HG03460 (cell line): Measurements from ENCODE around the gene PDE1C.

Source experiments
- ATAC-seq: cut with Tn5 transposase; IDR thresholded peaks from one replicate; pipeline ENCODE4 v1.9.1; 2021; ENCODE audit not compliant: unreplicated experiment

Gene PDE1C

DNA sequence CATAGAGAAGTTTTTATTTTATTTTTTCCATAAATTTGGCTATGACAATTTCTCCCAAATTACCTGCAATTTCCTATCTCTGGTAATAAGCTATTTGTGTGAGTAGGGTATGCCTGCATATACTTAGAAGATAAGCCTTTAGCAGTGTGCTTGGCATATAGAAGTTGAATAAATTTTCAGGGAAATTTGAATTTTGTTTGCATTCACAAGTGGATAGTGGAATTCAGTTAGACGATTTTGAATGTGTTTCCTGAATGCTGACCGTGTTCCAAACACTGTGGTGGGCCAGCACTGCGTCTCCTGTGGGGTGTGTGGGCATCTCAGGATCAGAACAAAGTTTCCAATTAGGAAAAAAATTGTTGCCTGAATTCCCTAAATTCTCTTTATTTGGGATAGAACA lies 283.9 kb downstream of the PDE1C start:
- no peak for ATAC-seq

DNA sequence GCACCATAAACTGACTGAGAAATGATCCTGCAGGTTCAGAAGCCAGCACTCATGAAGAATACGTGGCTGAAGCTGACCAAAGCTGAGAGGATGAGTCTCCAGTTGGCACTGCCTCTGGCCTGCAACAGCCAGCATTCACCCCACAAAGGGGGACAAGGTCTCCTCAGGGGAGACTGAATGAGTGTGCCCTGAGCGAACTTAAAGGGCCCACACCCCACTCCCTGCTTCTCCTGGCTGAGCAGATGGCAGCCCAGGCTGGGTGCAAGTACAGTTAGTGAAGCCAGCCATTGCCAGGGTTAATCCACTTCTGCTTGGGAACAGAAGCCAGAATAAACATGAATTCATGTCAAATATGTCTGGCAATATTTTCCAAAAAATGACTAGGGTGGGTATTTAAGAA lies 285.1 kb downstream of the PDE1C start:
- no peak for ATAC-seq

DNA sequence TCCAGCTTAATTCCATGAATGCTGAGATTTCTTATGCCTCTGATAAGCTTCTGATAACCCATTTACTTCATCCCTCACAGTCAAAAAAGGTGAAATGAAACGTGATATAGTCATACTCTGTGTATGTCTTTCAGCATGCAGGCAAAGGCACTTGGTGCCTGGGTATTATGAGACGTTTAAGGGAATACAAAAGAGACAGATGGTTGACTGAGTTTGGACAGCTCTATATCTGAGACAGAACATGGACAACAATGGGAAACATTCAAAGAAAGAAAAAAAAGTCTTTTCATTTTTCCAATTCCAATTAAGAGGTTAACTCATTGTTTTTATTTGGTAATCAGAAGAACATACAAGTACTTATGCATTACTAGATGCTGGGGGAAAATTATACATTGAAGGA lies 287.0 kb downstream of the PDE1C start:
- ATAC-seq, result no peak

DNA sequence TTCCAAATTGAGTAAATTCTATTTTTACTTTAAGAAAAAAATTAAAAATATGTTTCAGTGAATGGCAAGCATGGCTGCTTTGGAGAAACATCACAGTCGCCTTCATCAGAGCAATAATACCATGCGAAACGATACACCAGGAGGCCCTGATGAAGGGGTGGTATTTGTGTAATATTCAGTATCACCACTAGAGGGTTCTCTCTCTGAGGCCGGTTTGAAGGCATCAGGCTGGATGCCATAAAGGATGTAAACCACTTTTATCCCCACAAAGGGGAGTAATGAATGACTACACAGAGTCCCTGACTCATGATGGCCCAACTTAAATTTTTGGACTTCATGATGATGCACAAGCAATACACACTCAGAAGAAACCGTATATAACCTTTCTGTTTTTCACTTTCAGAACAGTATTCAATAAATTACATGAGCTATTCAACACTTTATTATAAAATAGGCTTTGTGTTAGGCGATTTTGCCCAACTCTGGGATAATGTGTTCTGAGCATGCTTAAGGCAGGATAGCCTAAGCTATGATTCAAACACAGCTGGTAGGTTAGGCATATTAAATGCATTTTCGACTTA lies 287.7 kb downstream of the PDE1C start:
- ATAC-seq, result peak; percentile 88

DNA sequence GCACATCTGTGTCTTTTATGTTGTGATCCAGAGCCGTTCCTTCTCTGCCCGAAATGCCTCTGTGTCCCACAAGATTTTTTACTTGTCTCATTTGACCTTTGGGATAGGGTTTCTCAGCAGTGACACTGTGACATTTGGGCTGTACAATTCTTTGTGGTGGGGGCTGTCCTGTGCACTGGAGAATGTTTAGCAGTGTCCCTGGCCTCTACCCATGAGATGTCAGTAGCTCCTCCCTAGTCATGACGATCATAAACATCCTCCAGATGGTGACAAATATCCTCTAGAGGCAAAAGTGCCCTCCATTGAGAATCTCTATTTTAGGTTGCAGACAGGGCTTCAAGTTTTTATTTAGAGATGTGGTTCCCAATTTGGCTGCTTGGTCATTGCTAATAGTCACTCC lies 291.9 kb downstream of the PDE1C start:
- no peak for ATAC-seq

DNA sequence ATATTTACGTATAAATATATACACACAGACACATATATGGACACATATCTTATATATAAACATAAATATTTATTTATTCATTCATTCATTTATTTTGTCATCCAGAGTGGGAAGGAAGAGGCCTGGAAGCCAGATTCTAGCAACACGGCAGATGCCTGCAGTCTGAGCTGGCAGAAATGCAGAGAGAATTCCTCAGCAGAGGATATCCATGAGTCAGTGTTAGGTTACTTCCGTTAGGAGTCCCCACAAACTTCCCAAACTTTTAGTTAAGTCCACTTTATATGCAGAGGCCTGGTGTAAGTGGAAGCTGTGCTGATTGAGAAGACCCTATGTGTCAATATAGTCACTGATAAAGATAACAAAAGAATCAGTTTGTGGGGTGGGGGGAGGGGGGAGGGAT lies 293.6 kb downstream of the PDE1C start:
- no peak for ATAC-seq

DNA sequence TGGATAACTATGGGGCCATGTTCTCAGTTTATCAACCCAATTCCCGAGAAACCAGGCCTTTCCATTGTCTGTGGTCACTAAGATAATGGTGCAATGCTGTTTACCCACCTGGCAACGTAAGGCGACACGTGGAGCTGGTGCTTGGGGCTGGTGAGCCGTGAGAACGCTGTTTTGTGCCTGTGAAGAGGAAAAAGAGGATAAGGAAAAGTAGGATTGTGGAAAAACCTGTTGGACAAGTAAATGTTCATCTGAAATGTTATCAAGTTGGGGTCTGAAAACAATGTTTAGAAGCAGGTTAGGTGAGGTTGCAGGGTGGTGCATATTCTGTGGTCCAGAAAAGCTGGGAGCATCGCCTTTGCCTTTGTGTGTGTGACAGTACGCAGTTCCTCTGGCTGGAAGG lies 294.7 kb downstream of the PDE1C start:
- no peak for ATAC-seq

DNA sequence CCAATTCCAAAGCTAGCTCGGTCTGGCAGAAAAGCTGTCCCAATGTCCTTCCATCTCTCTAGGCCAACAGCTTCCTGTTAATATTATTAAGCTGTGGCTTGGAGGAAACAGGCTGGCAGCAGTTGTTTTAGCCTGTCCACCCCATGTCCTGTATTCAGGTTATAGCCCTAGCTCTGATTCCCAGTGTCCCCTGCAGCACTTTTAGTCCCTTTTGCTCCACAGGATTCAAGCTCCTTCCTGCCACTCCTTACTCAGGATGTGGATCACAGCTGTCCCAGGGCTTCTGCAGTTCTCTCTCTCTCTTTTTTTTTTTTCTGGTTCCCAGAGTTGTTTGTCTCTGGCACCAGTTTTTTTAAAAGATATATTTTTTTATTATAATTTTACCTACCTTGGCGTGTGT lies 298.0 kb downstream of the PDE1C start:
- no peak for ATAC-seq

DNA sequence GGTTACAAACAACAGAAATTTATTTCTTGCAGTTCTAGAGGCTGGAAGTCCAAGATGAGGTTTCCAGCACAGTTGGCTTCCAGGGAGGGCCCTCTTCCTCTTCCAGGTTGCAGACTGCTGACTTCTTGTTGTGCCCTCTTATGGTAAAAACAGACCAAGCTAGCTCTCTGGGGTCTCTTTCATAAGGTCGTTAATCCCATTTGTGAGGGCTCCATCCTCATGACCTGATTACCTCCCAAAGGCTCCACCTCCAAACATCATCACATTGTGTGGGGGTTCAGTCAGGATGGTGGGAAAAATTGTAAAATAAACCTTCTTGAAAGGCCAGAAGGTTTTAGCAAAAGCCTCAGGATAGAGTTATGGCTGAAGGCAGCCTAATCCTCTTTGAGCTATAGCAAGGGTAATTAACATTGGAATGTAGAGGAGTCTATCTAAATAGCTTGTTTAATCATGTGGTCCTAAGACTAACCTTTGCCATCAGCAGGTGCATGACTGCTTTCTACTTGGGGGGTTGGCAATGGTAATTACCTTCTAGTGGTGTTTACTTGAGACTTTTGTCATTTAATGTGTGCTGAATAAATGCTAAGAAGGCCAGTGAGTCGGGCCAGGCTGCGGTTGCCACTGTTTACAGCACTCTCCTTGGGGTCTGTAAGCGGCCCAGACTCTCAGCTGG lies 302.4 kb downstream of the PDE1C start:
- no peak for ATAC-seq

DNA sequence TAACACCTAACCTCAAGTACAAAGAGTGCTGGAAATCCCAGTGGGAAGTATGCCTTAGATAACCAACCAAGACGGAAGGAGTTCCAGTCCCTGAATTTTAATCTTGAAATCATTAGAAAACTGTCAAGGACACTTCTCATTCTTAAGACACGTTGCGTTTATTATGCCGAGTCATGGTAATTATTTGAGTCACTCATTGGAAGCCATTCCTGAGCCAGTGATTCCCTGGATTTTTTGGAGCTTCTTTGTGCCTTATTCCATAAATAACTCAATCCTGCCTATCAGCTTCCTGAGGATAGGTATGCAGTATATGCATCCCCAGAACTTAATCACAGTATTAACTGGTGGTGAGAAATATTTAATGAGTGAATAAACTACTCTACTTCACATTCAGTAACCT lies 305.7 kb downstream of the PDE1C start:
- ATAC-seq, result no peak

DNA sequence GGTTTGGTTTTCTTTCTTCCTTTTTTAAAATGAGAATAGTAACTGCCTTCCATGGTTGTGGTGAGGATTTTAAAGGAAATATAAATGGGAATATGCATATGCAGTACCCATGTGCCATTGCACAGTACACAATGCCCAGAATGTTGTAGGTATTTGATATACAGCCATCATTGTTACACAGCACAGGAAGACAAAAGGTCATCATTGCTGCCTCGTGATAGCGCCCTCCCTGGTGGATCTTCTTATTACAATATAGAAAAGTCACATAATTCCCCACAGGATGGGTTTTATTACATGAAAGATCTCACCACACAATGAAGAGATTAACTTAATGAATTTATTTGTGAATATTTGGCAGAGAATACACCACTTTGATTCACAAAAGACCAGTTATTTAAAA lies 306.7 kb downstream of the PDE1C start:
- ATAC-seq, result no peak

DNA sequence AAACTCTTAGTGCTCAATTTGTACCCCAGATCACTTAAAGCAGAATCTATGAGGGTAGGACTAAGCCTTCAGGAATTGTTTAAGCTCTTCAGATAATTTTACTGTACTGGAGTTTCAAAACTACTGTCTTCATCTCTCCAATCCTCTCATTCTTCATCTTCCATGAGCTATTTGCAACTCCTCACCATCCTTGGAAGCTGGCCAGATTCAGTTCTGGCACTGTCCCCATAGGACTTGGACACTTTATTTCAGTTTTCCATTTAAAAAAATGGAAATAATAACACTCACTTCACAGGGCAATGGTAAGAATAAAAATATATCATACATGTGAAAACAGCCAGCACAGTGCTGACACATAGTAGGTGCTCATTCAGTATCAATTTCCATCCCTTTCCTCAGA lies 308.6 kb downstream of the PDE1C start:
- no peak for ATAC-seq

DNA sequence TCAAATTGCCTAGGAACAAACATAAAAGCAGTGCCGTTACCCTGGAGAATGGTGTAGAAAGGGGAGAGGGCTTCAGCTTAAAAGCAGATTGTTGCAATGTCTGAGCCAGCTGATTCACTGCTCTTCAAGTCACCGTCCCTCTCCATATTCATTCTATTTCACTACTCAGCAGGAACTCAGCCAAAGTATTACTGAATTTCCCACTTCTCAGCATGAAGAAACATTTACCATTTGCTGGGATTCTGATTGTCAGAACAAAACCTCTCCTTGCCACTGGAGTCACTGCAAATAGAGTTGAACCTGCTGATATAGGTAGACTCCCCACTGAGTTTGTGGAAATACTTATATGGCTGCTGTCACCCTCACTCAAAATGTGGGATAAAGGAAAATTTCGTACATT lies 311.5 kb downstream of the PDE1C start:
- no peak for ATAC-seq

DNA sequence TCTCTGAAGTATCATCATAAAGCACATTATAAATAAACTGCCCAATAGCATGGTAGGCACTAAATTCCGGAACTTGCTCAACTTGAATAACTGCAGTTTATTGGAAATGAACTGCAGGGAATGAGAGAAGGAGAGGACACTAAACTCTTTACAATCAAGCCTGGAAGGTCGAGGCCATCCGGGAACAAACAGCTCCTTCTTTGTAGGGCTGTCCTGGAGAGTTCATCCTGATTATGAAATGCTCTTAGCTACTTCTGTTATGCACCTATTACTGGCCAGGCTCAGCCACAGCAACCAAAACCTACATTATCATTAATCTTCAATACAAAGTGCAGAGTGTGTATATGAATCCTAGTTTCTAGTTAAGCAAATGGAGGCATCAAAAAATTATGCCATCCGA lies 318.5 kb downstream of the PDE1C start:
- no peak for ATAC-seq

DNA sequence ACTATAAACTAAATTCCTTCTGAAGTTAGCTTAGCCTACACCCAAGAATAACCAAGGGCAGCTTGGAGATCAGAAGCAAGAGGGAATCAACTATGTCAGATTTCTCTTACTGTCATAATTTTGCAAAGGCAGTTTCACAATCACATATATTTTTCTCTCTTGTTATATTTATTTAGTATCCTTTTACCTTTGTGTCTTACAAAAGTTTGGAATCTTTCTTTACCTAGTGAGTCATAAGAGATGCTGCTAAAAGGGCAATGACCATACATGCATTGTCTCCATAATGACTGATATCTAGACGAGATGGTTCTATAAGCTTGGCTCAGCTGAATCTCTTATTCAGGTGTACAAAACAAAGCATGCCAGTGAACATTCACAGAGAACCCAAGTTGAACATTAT lies 322.1 kb downstream of the PDE1C start:
- ATAC-seq, result no peak

DNA sequence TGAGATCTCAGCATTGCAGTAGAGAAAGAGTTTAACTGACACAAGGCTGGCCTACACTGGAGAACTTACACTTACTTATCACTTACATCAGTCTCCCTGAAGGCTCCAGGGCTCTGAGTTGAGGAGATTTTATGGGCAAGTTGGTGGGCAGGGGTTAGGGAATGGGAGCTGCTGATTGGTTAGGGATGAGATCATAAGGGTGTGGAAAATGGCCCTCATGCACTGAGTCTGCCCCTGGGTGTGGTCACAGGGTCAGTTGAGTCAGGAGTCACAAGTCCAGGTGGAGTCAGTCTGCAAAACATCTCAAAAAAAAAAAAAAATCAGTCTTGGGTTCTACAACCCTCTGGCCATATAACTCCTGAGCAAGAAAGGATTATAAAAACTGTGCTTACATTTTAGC lies 322.7 kb downstream of the PDE1C start:
- ATAC-seq, result no peak

DNA sequence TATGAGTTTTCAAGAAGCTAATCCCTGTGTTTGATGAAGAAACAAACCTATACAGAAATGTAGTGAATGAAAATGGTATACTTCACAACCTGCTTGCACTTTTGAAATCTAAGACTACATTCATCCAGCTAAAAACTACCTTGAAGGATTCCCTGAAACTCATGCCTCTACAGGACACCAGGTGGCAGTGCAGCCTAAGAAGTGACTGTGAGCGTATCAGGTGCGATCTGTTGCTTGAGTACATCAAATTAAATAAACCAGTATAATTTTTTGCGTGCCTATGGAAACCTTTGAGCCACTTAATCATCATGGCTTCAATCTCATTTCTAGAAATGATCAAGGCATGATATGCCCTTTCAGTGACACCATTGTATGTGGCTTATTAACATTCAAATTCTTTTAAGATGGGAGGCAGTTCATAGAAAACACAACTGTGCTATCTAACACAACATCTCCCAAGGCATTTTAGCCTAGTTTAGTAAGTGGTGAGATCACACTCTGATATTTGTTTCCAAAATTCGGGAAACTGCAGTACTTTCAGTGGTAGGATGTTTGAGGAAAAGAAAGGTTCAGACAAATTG lies 325.8 kb downstream of the PDE1C start:
- ATAC-seq, result peak; percentile 67

DNA sequence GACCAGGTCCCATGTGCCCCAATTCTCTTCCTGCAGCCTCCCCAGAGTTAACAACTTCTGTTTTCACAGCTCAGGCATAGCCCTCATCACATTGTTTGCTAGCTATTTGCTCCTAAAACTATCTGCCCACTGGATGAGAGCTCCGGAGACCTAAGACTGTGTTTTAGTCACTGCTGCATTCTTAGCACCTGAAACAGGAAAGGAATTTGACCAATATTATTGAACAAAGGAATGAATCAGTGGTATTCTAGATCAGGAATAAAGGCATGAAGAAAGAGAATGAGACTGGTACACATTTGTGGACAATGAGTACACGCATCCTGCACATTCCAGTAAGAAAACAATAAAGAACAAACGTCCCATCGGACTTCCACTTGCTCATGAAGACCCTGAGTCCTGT lies 328.4 kb downstream of the PDE1C start:
- ATAC-seq, result no peak

DNA sequence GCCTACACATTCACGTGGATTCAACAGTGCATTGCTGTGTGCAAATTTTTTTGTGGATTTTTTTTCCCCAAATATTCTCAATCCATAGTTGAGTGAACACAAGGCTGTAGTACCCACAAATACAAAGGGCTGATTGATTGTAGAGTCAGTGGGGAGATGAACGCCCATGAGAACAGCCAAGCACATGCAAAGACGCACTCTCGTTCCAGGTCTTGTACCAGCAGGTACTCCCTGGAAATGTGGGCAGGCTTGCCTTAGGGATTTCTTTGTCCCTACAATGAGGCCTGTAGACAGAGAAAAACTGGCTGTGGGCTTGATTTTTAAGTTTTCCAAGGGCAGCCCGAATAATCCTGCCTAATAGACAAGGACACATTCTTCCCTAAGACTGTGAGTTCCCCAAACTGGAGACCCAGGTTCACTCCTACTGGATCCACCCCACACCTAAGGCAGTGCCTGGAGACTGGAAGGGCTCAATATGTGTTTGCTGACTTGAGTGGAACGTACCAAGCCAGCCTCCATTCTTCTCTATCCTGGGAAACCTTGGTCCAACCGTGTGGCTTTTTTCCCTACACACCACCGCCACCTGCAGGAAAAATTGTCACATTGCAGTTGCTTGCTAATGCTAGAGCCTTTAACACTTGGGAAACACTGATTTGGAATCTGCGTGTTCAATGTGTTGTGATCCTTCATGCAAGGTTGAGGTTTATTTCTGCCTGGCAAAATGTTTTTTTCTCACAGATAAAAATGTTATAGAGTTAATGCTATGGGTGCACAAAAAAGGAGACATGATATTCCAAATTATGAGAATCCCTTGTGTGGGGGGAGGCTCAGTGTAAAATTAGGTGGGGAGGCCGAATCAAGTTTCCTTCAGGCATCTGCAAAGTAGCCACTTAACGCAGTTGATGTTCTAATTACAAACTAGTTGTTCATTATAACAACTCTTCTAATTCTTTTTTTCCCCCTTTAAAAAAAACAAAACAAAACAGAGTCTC lies 333.9 kb downstream of the PDE1C start:
- peak; percentile 67 for ATAC-seq

DNA sequence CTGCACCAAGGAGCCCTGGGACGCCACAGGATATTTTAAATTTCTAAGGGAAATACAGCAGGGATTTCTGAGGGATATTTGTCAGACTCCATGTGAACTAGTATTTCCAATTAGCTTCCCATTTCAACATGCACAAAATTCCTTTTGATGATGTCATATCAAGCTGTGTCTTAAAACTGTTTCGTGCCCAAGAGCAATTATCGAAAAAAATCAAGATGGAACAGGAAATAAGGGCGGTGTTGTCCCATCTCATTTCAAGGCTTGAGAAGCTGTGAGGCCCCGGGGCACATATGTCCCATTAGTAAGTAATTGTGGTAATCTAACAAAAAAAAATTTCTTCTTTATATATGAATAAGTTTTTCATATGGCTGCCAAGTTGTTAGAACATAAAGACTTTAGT lies 335.8 kb downstream of the PDE1C start:
- ATAC-seq, result no peak

DNA sequence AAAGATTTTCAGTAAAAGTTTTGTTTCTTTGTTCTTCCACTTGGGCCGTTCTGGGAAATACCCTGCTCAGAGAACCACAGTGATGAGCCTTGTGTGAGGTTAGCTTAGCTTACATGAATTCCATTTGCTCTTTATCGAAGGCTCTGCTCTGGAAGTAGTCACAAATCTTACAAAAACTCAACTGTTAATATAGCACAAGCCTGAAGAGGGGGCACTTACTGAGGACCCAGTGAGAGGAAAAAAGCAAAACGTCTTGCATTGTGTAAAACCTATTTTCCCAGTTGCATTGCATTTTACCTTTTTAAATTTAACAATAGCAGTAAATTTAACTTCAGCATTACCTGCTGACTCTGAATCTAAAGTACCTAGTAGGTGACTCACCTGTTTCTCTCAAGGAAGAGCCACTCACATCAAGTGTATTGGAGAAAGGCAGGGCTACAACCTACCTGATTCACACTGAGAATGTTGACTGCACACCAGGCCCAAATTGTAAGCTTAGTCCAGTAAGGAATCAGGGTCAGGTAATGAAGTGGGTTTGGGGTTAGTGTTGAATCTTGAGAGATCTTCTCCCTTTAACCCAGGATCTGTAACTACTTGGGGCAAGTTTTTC lies 340.9 kb downstream of the PDE1C start:
- no peak for ATAC-seq
